ENCODE measurements around the gene ZNF606.
A peak's percentile ranks its signal among the peaks of the same experiment; 100 is the strongest.

- TF ChIP-seq POLR2A (IDR thresholded peaks at IDR 0.05) (peak in 1 of 2 donors; percentile 23), CTCF (IDR thresholded peaks at IDR 0.05) (no peak)
Observed at GRCh38 chr19:58033741-58034476, 31.3 kb upstream of the ZNF606 start, which contains the start of gene ZSCAN1.
